GM18867 (cell line): ENCODE measurements around the gene AHNAK2.

Source experiments
- ATAC-seq: cut with Tn5 transposase; IDR thresholded peaks from one replicate; pipeline ENCODE4 v1.9.1; 2021; ENCODE audit warnings: mild to moderate bottlenecking, moderate library complexity; ENCODE audit not compliant: unreplicated experiment

The AHNAK2 gene

GRCh38 chr14:104887623-104888488 lies 90.3 kb downstream of the AHNAK2 start:
- no peak for ATAC-seq
